Measurements from ENCODE around the gene ARL5B.
"Not testable (repeated sequence)": the region's sequence is repeated elsewhere in the genome, so short reads cannot be mapped to it uniquely, and the experiment has no call there.

ARL5B gene

DNA sequence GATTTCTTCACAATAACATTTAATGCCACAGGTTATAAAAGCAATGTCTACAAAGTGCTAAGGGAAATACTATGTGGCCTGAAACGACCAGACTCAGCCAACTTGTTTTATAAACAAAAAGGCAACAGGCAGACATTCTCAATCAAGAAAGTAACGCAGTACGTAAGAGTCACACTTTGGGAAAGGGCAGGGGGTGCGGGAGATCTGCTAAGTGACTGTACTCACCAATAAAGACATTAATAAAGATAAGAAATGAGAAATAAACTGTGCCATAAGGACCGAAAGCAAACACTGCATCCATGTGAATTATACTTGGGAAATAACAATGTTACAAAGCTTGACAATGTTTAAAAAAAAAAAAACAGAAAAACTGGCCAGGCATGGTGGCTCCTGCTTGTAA lies 33.3 kb upstream of the ARL5B start:
- Histone ChIP-seq H3K36me3 (ENCODE audit: control insufficient read depth, low read length) (peaks cover 12% of the 10 kb centered on the region), H3K4me2 (ENCODE audit: low read length) (no peak overlapping the region), H3F3A (ENCODE audit: control insufficient read depth, insufficient read depth) (no peaks in the 10 kb centered on the region), H3K4me1 (ENCODE audit: control insufficient read depth, low read length) (peaks cover 3% of the 10 kb centered on the region; the same call in 1 of the 2 replicates), H4K20me1 (ENCODE audit: control insufficient read depth, insufficient read depth, low read depth, low read length) (no peaks in the 10 kb centered on the region), H3K79me2 (ENCODE audit: control insufficient read depth, low read length) (peaks cover 4% of the 10 kb centered on the region), H3K4me3 (ENCODE audit: low read length) (no peak overlapping the region), H3K27ac (ENCODE audit: low read depth, low read length) (no peak overlapping the region), H3K27me3 (ENCODE audit: control insufficient read depth, low read length) (no peaks in the 10 kb centered on the region), H3K9me3 (ENCODE audit: control insufficient read depth, insufficient read depth, low read length) (no peaks in the 10 kb centered on the region), H3K9me2 (replicated peaks; ENCODE audit: control insufficient read depth, low read length) (no peaks in the 10 kb centered on the region)
- TF ChIP-seq CTCF (IDR thresholded peaks at IDR 0.05; ENCODE audit: low read depth, low read length, poor library complexity, severe bottlenecking): no peak
- TF ChIP-seq EZH2phosphoT487 (IDR thresholded peaks at IDR 0.05; ENCODE audit: borderline replicate concordance, low read length): no peak

- H3F3A ChIP-seq (ENCODE audit: control insufficient read depth, insufficient read depth); H3K79me2 ChIP-seq (ENCODE audit: control insufficient read depth, low read length); H3K9me3 ChIP-seq (ENCODE audit: control insufficient read depth, insufficient read depth, low read length); H3K36me3 ChIP-seq (ENCODE audit: control insufficient read depth, low read length); H3K27me3 ChIP-seq (ENCODE audit: control insufficient read depth, low read length); H3K4me1 ChIP-seq (ENCODE audit: control insufficient read depth, low read length); H4K20me1 ChIP-seq (ENCODE audit: control insufficient read depth, insufficient read depth, low read depth, low read length); H3K27ac ChIP-seq (ENCODE audit: low read depth, low read length); H3K9me2 ChIP-seq (replicated peaks; ENCODE audit: control insufficient read depth, low read length): not testable (repeated sequence)
- peak overlapping the region; percentile 74 for H3K4me3 ChIP-seq (ENCODE audit: low read length)
- peak overlapping the region; percentile 72 for H3K4me2 ChIP-seq (ENCODE audit: low read length)
Measured at GRCh38 chr10:18627452-18628018, 31.7 kb upstream of the ARL5B start.

- H3K27ac ChIP-seq (ENCODE audit: low read depth, low read length); H3K36me3 ChIP-seq (ENCODE audit: control insufficient read depth, low read length): not testable (repeated sequence)
Measured at GRCh38 chr10:18632500-18632899, 26.7 kb upstream of the ARL5B start.

DNA sequence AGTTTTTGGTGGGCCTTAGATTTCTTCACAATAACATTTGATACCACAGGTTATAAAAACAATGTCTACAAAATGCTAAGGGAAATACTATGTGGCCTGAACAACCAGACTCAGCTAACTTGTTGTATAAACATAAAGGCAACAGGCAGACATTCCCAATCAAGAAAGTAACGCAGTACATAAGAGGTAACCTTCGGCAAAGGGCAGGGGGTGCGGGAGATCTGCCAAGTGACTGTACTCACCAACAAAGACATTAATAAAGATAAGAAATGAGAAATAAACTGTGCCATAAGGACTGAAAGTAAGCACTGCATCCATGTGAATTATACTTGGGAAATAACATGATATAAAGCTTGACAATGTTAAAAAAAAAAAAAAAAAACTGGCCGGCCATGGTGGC lies 23.2 kb upstream of the ARL5B start:
- Histone ChIP-seq H3K79me2 (ENCODE audit: control insufficient read depth, low read length) (no peaks in the 10 kb centered on the region), H3K9me3 (ENCODE audit: control insufficient read depth, insufficient read depth, low read length) (no peaks in the 10 kb centered on the region), H3K27ac (ENCODE audit: low read depth, low read length) (no peak overlapping the region), H3K4me1 (ENCODE audit: control insufficient read depth, low read length) (no peaks in the 10 kb centered on the region), H3K9me2 (replicated peaks; ENCODE audit: control insufficient read depth, low read length) (no peaks in the 10 kb centered on the region), H3K36me3 (ENCODE audit: control insufficient read depth, low read length) (peaks cover 10% of the 10 kb centered on the region), H4K20me1 (ENCODE audit: control insufficient read depth, insufficient read depth, low read depth, low read length) (no peaks in the 10 kb centered on the region), H3K27me3 (ENCODE audit: control insufficient read depth, low read length) (no peaks in the 10 kb centered on the region), H3K4me3 (ENCODE audit: low read length) (no peak overlapping the region), H3F3A (ENCODE audit: control insufficient read depth, insufficient read depth) (no peaks in the 10 kb centered on the region), H3K4me2 (ENCODE audit: low read length) (no peak overlapping the region)
- TF ChIP-seq CTCF (IDR thresholded peaks at IDR 0.05; ENCODE audit: low read depth, low read length, poor library complexity, severe bottlenecking): no peak

More at GRCh38 chr10:18632500-18632899, 26.7 kb upstream of the ARL5B start:
- H3K4me3 ChIP-seq (ENCODE audit: low read length); H3K4me1 ChIP-seq (ENCODE audit: control insufficient read depth, low read length); H3K9me2 ChIP-seq (replicated peaks; ENCODE audit: control insufficient read depth, low read length); H4K20me1 ChIP-seq (ENCODE audit: control insufficient read depth, insufficient read depth, low read depth, low read length); H3F3A ChIP-seq (ENCODE audit: control insufficient read depth, insufficient read depth); H3K79me2 ChIP-seq (ENCODE audit: control insufficient read depth, low read length); H3K27me3 ChIP-seq (ENCODE audit: control insufficient read depth, low read length); H3K9me3 ChIP-seq (ENCODE audit: control insufficient read depth, insufficient read depth, low read length); H3K4me2 ChIP-seq (ENCODE audit: low read length): not testable (repeated sequence)

DNA sequence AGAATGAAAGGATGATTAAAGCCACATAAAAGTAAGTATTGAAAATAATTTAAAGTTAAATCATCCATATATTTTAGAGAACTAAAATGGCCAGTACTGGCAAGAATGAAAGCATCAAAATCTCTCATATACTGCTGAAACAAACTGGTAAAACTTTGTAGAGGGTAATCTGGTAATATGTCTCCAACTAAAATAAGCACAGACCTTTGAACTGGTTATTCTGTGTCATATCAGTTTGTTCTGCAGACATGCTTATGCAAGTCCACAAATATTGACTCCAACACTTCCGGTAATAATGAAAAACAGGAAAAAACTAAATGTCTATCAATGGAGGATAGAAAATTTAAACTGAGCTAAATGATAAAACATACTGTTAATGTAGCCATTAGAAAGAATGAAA lies 21.8 kb upstream of the ARL5B start:
- H3K4me1 ChIP-seq (ENCODE audit: control insufficient read depth, low read length); H3K79me2 ChIP-seq (ENCODE audit: control insufficient read depth, low read length); H3K4me3 ChIP-seq (ENCODE audit: low read length); H3K27me3 ChIP-seq (ENCODE audit: control insufficient read depth, low read length); H3K9me3 ChIP-seq (ENCODE audit: control insufficient read depth, insufficient read depth, low read length); H3F3A ChIP-seq (ENCODE audit: control insufficient read depth, insufficient read depth); H4K20me1 ChIP-seq (ENCODE audit: control insufficient read depth, insufficient read depth, low read depth, low read length); H3K27ac ChIP-seq (ENCODE audit: low read depth, low read length); H3K9me2 ChIP-seq (replicated peaks; ENCODE audit: control insufficient read depth, low read length); H3K4me2 ChIP-seq (ENCODE audit: low read length): not testable (repeated sequence)
- peaks cover 21% of the 10 kb centered on the region for H3K36me3 ChIP-seq (ENCODE audit: control insufficient read depth, low read length)

GRCh38 chr10:18639719-18640118 lies 19.5 kb upstream of the ARL5B start:
- not testable (repeated sequence) for H3F3A ChIP-seq (ENCODE audit: control insufficient read depth, insufficient read depth); H4K20me1 ChIP-seq (ENCODE audit: control insufficient read depth, insufficient read depth, low read depth, low read length); H3K9me2 ChIP-seq (replicated peaks; ENCODE audit: control insufficient read depth, low read length); H3K4me2 ChIP-seq (ENCODE audit: low read length); H3K27ac ChIP-seq (ENCODE audit: low read depth, low read length); H3K9me3 ChIP-seq (ENCODE audit: control insufficient read depth, insufficient read depth, low read length); H3K27me3 ChIP-seq (ENCODE audit: control insufficient read depth, low read length); H3K4me1 ChIP-seq (ENCODE audit: control insufficient read depth, low read length); H3K4me3 ChIP-seq (ENCODE audit: low read length)
- Histone ChIP-seq H3K36me3 (ENCODE audit: control insufficient read depth, low read length) (peaks cover 25% of the 10 kb centered on the region), H3K79me2 (ENCODE audit: control insufficient read depth, low read length) (peaks cover 14% of the 10 kb centered on the region)

Data from DOHH2 (cell line).